Measurements from ENCODE around the gene RNF213.
"Not testable (repeated sequence)": the region's sequence is repeated elsewhere in the genome, so short reads cannot be mapped to it uniquely, and the experiment has no call there.

RNF213 gene

GRCh38 chr17:80397686-80398085, 137.0 kb downstream of the RNF213 start:
- no peak overlapping the region for H3K4me3 ChIP-seq (ENCODE audit: control insufficient read depth, low read depth, low read length)
- no peak for DNase-seq (ENCODE audit: low read depth)
- no peak for TF ChIP-seq CTCF (conservative IDR thresholded peaks at IDR 0.05; ENCODE audit: control insufficient read depth, insufficient read depth, low read depth, low read length)

- not testable (repeated sequence) for H3K4me3 ChIP-seq (ENCODE audit: control insufficient read depth, low read depth, low read length)
- DNase-seq (ENCODE audit: low read depth): peak; percentile 8
Observed at GRCh38 chr17:80401086-80401485, 140.4 kb downstream of the RNF213 start.

GRCh38 chr17:80402102-80402501, 141.4 kb downstream of the RNF213 start:
- H3K4me3 ChIP-seq (ENCODE audit: control insufficient read depth, low read depth, low read length); DNase-seq (ENCODE audit: low read depth): not testable (repeated sequence)

- H3K4me3 ChIP-seq (ENCODE audit: control insufficient read depth, low read depth, low read length): no peak overlapping the region
- no peak for TF ChIP-seq CTCF (conservative IDR thresholded peaks at IDR 0.05; ENCODE audit: control insufficient read depth, insufficient read depth, low read depth, low read length)
- DNase-seq (ENCODE audit: low read depth): no peak
Observed at GRCh38 chr17:80402959-80403358, 142.3 kb downstream of the RNF213 start.

GRCh38 chr17:80406146-80406545, 145.5 kb downstream of the RNF213 start:
- DNase-seq (ENCODE audit: low read depth): no peak
- TF ChIP-seq CTCF (conservative IDR thresholded peaks at IDR 0.05; ENCODE audit: control insufficient read depth, insufficient read depth, low read depth, low read length): no peak
- no peak overlapping the region for H3K4me3 ChIP-seq (ENCODE audit: control insufficient read depth, low read depth, low read length)

GRCh38 chr17:80407917-80408316, 147.3 kb downstream of the RNF213 start:
- H3K4me3 ChIP-seq (ENCODE audit: control insufficient read depth, low read depth, low read length); DNase-seq (ENCODE audit: low read depth): not testable (repeated sequence)

GRCh38 chr17:80408872-80409271, 148.2 kb downstream of the RNF213 start:
- TF ChIP-seq CTCF (conservative IDR thresholded peaks at IDR 0.05; ENCODE audit: control insufficient read depth, insufficient read depth, low read depth, low read length): no peak
- peak; percentile 6 for DNase-seq (ENCODE audit: low read depth)
- no peak overlapping the region for H3K4me3 ChIP-seq (ENCODE audit: control insufficient read depth, low read depth, low read length)

GRCh38 chr17:80409626-80410025, 149.0 kb downstream of the RNF213 start:
- no peak for TF ChIP-seq CTCF (conservative IDR thresholded peaks at IDR 0.05; ENCODE audit: control insufficient read depth, insufficient read depth, low read depth, low read length)
- no peak overlapping the region for H3K4me3 ChIP-seq (ENCODE audit: control insufficient read depth, low read depth, low read length)
- DNase-seq (ENCODE audit: low read depth): no peak

- not testable (repeated sequence) for H3K4me3 ChIP-seq (ENCODE audit: control insufficient read depth, low read depth, low read length); DNase-seq (ENCODE audit: low read depth)
Observed at GRCh38 chr17:80410441-80411087, 149.9 kb downstream of the RNF213 start.
